22Rv1 (cell line): Measurements from ENCODE around the gene RNF44.

Experiments
- ZFX ChIP-seq: fragments of 450-650 bp; IDR thresholded peaks from 2 replicates; pipeline ENCODE4 v1.6.1; 2017; ENCODE audit warnings: antibody characterized with exemption, borderline replicate concordance
- TF ChIP-seq, protein P1 (sequence below): fragments of 450-650 bp; IDR thresholded peaks from 2 replicates; pipeline ENCODE4 v1.5.1; 2017; ENCODE audit warnings: mild to moderate bottlenecking

- TF ChIP-seq, protein P1, sequence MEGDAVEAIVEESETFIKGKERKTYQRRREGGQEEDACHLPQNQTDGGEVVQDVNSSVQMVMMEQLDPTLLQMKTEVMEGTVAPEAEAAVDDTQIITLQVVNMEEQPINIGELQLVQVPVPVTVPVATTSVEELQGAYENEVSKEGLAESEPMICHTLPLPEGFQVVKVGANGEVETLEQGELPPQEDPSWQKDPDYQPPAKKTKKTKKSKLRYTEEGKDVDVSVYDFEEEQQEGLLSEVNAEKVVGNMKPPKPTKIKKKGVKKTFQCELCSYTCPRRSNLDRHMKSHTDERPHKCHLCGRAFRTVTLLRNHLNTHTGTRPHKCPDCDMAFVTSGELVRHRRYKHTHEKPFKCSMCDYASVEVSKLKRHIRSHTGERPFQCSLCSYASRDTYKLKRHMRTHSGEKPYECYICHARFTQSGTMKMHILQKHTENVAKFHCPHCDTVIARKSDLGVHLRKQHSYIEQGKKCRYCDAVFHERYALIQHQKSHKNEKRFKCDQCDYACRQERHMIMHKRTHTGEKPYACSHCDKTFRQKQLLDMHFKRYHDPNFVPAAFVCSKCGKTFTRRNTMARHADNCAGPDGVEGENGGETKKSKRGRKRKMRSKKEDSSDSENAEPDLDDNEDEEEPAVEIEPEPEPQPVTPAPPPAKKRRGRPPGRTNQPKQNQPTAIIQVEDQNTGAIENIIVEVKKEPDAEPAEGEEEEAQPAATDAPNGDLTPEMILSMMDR = no peak
- no peak for TF ChIP-seq ZFX
Measured at GRCh38 chr5:176524138-176524537, 13.1 kb downstream of the RNF44 start.
